SHP77 (cell line): ENCODE data around the gene TRAF3.

Experiments
- DNase-seq, 2 experiments: peaks; one replicate each; lab custom pipeline; 2025; lab: John Stamatoyannopoulos, UW

TRAF3 gene

DNA sequence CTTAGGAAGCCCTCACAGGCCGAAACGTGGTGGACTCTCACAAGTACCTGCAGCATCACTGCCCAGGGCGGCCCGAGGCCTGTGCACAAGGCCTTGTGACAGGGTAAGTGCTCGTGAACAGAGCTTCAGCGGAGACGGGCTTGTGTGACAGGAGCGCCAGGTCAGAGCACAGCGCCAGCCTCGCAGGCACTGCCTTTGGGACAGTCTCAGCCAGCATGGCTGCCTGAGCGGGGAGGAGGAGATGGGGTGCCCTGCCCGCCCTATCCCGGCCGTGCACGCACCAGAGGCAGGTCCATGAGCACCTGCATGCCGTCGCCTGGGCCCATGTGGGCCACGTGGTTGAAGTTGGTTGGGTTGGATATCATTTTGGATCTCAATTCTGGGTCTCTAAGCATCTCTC lies 162.1 kb downstream of the TRAF3 start:
- DNase-seq = no peak

DNA sequence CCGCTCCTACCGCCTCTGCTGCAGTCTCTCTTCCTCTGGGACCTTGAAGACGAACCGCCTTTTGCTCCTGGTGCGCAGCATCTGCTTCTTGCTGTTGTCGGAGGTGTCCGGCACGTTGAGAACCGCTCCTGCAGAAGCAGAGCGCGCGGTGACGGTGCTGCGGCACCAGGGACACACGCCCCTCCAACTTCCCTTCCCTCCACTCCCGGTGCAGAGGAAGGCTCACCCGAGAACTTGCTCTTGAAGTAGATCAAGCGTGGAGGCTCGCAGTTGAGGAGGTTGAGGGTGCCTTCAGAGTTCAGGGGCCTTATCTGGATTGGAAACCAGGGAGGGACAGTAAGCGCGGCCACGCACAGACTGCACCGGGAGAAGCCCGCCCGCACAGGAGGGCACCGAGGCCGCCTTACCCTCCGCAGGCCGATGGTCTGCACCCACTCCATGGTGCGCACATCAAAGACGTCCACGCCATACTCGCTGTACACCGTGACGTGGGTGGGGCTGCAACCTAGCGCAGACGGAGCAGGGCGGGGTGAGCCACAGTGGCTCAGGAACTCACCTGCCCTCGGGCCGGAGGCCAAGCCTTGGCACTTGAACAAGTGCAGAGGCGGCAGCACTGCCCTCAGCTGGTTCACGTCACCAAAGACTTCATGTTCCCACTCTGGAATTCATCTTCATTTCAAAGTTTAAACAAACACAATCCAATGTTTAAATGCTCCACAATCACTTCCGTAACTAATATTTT lies 162.7 kb downstream of the TRAF3 start:
- no peak for DNase-seq

DNA sequence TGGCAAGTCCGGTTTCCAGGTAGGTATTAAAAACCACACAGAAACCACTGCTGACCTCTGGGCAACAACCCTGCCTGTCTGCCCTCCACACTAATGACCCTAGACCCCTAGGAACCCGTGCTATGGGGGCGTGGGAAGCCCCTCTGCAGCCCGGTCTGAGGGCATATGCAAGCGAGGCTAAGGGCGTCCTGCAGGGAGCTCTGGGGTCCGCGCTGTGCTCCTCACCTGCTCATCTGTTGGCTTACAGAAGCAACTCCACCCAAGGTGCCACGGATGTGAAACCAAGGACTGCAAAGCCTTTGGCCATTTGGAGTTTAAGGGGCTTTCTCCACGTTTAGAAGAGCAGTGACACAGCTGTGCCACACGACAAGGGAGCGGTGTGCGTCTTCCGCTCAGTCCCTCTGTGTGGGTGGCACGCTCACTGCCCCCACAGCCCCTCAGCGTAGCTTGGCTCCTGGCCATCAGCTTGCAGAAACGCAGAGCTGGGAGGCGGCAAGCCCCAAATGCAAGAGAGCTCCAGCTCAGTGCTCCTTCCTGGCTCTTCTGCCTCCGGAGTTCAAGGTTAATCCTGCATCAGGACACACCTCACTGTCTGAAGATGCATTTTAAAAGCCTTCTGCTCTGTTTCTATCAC lies 163.6 kb downstream of the TRAF3 start:
- DNase-seq = no peak

DNA sequence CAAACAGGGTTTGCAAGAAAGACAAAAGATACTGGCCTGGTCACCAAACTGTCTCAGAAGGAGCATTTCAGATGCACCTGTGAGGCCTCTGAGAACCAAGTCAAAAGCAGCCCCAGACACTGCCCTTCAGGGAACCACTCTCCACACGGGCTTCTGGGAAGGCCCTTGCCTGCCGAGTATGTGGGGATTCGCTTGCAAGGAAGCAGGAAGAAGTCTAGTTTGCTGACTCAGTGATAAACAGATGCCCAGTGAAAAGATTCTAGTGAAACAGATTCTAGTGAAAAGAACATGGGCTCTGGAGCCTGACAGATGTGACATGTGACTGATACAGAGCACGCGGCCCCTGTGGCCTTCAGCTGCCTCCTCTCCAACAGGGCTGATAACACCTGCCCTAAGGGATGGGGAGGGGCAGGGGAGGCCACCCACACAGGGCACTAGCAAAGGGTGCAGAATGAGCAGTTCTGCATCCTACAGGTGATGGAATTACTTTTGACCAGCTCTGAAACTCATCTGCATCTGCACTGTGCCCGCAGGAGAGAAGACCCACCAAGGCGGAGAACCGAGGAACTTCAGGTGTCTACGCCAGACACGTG lies 164.3 kb downstream of the TRAF3 start:
- no peak for DNase-seq

DNA sequence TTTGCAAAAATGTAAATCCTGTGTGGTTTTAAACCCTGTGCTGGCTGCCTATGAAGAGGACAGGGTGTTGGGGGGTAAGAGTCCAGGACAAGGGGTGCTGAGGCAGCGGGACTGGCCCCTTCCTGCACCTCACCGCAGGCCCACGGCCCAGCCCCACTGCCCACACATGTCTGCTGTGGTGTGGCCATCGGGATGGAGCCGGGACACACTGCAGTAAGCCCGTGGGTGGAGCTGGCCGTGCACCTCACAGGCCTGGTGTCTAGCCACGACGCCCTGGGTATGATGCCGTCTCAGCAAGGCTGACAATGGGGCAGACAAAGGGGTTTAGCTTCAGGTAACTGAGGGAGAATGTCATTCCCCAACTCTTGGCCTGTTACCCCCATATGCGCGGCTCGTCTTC lies 164.8 kb downstream of the TRAF3 start:
- DNase-seq = no peak

DNA sequence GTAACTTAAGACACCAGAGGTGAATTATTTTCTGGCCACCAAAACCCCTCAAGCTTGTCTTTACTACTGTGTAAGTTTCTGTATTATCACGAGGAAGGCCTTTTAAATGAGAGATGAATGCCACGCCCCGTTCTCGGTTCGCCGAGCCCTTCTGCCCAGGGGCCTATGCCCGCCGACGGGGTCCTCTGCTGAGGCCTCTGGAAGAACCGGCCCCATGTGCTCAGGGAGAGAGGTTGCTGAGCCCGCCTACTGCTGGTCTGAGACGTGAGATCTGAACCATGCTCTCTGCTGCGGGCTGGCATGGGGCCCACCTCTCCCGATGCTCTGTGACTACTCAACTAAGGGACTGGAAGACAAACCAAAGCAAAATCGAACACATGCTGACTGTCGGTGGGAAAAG lies 166.2 kb downstream of the TRAF3 start:
- DNase-seq = no peak

DNA sequence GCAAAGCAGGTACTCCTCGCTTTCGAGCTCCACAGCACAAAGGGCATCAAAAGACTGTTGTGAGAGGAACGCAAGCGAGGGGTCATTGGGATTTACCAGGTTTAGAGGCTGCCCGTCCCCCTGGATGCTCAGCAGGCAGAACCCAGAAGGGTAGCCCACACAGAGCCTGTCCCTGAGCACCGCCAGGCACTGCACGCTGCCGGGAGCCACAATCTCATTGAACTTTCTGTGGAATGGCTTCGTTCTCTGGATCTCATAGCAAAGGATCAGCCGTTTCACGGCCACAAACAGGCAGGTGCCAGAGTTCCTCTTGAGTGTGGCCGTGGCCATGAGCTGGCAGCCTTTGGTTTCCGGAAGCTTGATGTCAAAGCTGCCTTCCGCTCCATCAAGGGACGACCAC lies 166.7 kb downstream of the TRAF3 start:
- DNase-seq = no peak

DNA sequence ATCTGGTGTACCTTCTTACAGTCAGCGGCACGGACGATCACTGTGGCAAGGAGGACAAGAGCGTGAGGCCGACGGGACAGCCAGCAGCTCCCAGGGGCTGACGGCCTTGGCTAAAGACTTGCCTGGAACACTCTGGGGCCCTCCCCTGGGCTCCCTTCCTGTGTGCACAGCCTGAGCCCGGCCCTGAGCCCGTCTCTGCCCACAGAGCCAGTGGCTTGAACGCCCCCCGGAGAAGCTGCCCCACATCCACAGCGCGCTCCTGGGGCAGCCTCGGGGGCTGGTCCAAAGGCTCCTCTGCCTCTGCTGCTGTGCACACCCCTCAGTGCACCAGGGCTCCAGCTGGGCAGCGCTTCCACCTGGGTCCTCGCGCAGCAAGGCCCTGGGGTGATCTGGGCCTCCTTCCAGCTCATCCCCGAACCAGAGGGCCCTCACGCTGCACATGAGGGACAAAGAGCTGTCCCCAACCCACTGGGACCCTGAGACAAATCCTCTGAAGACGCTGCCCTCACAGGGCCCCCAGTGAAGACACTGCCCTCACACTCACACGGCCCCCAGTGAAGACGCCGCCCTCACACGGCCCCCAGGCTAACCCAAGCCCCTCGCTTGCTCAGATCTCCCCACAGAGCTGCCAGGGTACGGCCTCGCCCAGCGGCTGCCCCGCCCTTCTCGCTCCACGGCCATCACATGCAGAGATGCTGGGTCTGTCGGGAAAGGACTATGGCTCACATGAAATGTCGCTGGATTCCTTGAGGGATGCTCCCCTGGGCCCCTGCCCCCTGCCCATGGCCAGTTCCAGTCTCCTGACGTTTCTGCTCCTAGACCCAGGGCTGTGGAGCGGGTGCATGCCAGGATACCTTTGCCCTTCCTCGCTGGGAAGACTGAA lies 167.4 kb downstream of the TRAF3 start:
- DNase-seq = no peak

DNA sequence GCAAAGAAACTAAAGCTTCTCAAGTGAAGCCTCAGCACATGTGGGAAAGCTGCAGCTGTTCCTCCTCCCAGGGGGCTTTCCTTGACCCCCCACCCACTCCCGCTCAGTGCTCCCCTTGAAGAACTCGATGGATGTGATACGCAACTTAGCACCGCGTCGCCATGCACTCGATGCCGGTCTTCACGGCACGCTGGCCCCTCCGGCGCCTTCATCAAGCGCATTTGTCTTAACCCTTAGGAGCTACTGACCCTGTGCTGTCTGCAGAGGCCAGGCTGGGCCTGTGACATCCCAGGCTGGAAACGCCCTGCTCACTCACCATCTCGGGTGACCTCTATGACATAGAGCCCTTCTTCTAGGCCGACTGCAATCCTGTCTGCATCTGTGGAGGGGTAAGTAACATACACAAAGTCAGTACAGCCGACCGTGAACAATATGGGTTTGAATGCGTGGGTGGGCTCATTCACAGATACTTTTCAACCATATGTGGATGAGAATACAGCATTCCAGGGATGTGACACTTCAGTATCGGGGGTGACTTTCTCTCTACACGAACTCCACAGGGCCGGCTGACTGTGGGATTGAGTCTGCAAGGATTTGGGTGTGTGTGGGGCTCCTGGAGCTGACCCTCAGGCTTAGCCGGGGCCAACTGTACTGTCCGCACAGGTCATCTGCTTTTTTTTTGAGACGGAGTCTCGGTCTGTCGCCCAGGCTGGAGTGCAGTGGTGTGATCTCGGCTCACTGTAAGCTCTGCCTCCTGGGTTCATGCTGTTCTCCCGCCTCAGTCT lies 168.3 kb downstream of the TRAF3 start:
- DNase-seq = no peak

DNA sequence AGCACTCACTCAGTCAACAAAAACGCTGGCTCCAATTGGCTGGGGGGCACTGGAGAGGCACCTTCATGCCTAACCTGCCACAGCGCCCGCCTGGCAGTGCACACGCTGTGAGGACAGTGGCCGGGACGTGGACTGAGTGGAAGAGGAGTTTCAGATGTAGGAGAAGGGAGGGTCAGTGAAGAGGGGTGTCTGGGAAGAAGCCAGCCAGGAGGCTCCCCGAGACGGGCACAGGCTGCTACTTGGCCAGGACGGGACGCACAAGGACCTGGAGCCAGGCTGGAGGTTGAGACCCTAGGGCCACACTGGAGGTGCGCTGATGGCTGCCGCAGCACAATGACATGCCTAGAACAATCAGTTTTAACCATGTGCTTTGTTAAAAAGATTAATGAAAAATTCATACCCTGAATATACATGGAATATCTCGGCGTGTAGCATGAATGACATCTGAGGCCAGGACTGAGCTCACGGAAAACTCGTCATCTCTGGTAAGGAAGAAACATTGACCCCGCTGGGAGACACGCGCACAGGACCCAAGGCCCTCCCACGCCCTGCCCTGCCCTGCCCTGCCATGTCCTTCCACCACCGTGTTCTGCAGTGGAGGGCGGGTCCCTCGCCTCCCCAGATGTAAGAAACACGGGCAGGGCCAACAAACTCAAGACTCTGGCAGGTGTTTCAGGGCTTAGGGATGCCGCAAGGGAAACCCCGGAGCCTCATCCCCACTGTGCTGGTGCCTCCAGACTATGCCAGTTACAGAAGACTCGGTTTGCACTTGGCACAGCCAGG lies 170.3 kb downstream of the TRAF3 start:
- DNase-seq = no peak

DNA sequence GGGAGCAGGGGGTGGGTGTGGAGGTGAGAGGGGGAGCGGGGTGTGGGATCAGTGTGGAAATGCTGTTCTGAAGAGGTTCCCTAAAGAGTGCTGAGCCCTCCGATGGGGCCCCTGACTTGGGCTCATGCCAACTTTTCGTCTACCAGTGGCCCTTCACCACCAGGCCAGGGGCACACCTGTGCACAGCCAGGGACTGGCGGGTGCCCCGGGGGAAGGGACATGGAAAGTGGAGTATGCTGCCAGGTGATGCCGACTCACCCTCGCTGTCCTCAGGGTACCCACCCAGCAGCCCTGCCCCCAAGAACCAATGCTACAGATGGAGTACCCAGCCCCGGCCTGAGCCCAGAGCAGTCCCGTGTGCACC lies 171.4 kb downstream of the TRAF3 start:
- DNase-seq = no peak

DNA sequence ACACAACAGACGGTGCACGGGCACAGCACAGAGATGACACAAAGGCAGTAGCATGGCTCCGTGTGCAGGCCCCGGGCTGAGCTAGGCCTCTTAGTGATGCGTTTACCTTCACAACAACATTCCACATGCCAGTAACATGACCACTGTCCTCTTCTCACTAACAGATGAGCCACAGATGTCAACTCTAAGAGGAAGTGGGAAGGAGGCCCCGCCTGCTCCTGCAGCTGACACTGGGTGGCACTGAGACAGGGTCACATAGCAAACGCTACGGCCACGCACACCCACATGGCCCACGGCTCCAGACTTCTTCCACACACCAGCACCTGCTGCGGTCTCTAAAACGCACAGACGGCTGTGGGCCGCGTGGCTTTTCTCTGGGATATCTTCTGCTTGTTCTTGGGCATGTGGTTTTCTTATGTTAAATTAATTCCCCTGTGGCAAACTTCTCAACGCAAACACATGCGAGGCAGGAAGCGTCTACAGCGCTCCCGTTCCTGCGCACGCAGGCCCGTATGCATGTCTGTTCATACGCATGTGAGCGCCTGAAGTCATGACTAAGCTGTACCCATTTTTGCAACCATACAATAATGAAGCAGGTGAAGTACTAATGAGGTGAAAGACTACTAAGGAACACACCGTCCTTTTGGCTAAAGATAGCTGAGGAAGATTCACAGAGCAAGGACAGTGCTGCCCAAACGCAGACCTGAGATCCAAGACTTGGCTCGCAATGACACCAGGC lies 172.0 kb downstream of the TRAF3 start:
- no peak for DNase-seq

DNA sequence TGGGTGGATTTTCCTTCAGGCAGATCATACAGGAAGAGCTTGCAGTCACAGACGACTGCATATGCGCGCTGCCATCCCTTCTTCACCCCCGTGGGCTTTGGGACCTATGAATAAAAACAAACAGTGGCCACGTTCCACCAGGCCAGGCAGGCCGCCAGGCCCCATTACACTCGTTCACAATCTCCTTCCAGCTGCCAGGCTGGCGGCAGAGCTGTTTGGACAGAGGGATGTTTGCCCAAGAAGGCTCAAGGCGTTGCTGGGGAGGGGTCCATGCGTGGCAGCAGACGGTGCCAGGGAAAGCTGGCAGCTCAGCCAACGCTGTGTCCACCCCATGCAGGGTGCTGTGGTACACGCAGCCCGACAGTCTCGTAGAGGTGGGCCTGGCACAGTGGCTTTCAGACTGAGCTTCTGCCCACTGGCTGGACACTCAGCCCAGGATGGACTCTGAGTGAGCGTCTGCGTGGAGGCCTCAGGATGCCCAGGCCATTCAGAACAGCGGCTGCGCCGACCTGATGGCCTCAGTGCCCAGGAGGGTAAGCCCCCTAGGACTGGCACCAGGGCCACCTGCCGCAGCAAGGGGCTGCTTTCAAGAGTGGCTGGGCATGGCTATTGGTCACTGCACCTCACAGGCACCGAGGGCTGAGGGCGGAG lies 172.7 kb downstream of the TRAF3 start:
- DNase-seq = peak in 1 of 2 experiments; percentile 49

DNA sequence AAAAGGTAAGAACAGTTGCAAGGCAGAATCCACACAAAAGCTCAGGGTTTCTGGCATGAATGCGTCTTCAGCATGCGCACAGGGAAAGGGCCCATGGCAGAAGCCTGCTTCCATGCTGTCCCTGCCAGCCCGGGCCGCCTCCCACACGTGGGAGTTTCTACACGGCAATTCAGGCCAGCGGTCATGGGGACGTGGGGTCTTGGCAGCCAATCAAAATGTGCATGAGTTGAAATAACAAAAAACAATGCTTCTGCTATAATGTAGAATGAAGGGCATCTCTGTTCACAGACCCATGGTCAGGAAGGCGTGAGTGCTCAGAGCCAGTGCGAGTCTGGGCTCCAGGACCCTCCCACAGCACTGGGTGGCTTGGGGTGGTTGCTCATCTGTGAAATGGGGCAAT lies 173.8 kb downstream of the TRAF3 start:
- no peak for DNase-seq

DNA sequence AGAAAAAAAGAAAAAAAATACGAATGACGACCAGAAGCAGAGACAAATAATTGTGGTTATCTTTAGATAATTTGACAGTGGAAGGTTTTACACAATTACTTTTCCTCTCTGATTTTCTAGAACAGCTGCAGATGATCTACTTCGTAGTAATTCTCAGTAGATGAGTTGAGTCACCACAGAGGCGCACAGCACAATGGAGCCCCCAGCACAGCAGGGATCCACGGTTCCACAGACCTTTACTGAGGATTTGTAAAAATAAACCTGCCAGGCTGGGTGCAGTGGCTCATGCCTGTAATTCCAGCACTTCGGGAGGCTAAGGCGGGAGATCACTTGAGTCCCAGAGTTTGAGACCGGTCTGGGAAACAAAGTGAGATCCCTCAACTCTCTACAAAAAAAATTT lies 174.6 kb downstream of the TRAF3 start:
- DNase-seq = no peak

DNA sequence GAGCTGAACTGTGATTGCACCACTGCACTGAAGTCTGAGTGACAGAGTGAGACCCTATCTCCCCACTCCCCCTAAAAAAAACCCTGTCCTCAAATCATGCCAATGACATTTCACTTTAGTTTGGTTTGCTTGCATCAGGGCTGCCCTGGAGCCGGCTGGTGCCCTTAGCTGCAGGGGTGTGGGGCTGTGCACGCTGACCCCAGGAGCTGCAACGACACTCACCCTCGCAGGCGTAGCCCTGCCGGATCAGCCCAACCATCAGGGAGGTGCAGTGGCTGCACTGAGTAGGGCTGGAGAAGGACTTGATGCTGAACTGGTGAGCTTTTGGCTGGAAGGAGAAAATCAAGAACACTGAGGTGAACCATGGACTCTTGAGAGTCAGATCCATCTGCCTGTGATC lies 175.0 kb downstream of the TRAF3 start:
- DNase-seq = no peak

DNA sequence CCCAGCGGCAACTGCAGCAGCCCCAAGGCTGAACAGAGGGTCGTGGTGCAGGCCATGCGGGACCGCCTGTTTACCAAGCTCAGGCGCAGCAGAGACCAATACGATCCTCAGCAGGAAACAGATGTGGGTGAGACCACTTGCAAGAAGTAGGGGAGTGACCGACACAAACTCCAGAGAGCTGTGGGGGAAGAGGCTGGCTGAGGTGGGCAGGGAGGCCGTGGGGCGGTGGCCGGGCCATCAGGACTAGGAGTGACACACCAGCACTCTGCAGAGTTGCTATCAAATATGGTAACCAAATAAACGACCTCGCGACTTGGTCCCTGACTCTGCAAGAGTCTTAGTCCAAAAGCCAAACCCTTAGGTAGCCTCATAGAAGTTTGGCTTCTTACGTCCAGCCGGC lies 175.9 kb downstream of the TRAF3 start:
- no peak for DNase-seq

DNA sequence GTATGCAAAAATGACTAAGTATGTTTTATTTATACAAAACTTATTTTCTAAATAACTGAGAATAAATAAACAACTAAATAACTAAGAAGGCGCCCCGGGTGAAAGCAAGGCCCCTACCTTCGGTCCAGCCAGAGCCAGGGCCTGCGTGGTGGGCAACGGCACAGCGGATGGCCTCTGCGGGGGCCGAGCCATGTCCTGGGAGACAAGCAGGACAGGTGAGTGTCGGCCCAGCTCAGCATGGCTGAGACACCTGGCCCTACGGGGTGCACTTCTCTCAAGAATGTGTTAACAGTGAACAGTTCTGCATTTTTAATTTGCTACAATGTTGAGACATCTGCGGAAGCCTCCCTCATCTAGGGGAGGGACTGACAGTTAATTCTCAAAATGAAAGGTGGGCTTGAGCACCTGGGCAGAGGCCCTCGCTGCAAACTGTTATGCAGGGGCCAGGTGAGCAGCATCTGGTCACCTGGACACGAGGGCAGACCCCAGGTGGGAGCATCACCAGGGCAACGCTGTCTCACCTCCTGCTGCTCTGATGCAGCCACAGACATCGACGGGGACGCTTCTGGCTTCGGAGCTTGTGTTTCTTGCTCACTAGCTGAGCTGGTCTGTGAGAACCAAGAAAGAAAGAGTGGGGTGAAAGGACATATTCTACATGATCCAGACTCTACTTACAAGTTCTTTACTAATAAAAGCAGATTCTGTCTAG lies 177.0 kb downstream of the TRAF3 start:
- no peak for DNase-seq
